PC-9 (cell line): Measurements from ENCODE around the gene OR7G2.

ENCODE experiments used
- EZH2 ChIP-seq: fragments of 200-600 bp; sonication (generic); IDR thresholded peaks from 2 replicates; pipeline ENCODE4 v1.8.0; 2017; ENCODE audit warnings: antibody characterized with exemption, low read depth
- TF ChIP-seq, protein P1 (sequence below): fragments of 200-600 bp; sonication (generic); conservative IDR thresholded peaks from 2 replicates; pipeline ENCODE4 v1.6.1; 2017; ENCODE audit warnings: mixed run types, antibody characterized with exemption, mild to moderate bottlenecking, moderate library complexity

DNA sequence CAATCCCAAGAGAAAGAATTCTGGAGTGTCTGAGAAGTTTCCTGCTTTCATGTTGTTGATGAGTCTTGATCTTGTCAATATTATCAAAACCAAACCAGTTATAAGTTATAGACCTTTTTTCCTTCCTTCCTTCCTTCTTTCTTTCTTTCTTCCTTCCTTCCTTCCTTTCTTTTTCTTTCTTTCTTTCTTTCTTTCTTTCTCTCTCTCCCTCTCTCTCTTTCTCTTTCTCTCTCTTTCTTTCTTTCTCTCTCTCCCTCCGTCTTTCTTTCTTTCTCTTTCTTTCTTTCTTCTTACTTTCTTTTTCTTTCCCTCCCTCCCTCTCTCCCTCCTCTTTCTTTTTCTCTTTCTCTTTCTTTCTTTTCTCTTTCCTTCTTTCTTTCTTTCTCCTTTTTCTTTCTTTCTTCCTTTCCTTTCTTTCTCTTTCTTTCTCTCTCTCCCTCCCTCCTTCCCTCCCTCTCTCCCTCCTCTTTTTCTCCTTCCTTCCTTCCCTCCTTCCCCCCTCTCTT, 19.7 kb upstream of the OR7G2 start, which contains the start of gene OR7G3:
- TF ChIP-seq, protein P1, sequence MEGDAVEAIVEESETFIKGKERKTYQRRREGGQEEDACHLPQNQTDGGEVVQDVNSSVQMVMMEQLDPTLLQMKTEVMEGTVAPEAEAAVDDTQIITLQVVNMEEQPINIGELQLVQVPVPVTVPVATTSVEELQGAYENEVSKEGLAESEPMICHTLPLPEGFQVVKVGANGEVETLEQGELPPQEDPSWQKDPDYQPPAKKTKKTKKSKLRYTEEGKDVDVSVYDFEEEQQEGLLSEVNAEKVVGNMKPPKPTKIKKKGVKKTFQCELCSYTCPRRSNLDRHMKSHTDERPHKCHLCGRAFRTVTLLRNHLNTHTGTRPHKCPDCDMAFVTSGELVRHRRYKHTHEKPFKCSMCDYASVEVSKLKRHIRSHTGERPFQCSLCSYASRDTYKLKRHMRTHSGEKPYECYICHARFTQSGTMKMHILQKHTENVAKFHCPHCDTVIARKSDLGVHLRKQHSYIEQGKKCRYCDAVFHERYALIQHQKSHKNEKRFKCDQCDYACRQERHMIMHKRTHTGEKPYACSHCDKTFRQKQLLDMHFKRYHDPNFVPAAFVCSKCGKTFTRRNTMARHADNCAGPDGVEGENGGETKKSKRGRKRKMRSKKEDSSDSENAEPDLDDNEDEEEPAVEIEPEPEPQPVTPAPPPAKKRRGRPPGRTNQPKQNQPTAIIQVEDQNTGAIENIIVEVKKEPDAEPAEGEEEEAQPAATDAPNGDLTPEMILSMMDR = no peak
- no peak for TF ChIP-seq EZH2
